ENCODE results near the gene E2F1.

The E2F1 gene

GRCh38 chr20:33675136-33675959 lies 10.8 kb downstream of the E2F1 start:
- no peak for DNase-seq (ENCODE audit: low read depth, low spot score)
- H3K4me3 ChIP-seq (ENCODE audit: low read length), result no peak overlapping the region

GRCh38 chr20:33674294-33675135 lies 11.7 kb downstream of the E2F1 start, which contains the start of gene NECAB3:
TSS of gene NECAB3 (minus strand) at chr20:33674428. CDS start at chr20:33674352, 76 bp downstream.
- DNase-seq (ENCODE audit: low read depth, low spot score), result no peak
- no peak within 1 kb of the TSS for H3K4me3 ChIP-seq (ENCODE audit: low read length)

GRCh38 chr20:33673410-33674293 lies 12.5 kb downstream of the E2F1 start:
- H3K4me3 ChIP-seq (ENCODE audit: low read length), result no peak overlapping the region
- no peak for DNase-seq (ENCODE audit: low read depth, low spot score)

- no peak for DNase-seq (ENCODE audit: low read depth, low spot score)
- no peak overlapping the region for H3K4me3 ChIP-seq (ENCODE audit: low read length)
Observed at GRCh38 chr20:33673114-33673409, 13.1 kb downstream of the E2F1 start.

- DNase-seq (ENCODE audit: low read depth, low spot score), result no peak
Observed at GRCh38 chr20:33672426-33673113, 13.6 kb downstream of the E2F1 start.

GRCh38 chr20:33671573-33672288 lies 14.5 kb downstream of the E2F1 start:
- H3K4me3 ChIP-seq (ENCODE audit: low read length), result no peak overlapping the region
- no peak for DNase-seq (ENCODE audit: low read depth, low spot score)

More at GRCh38 chr20:33672426-33673113, 13.6 kb downstream of the E2F1 start:
- no peak overlapping the region for H3K4me3 ChIP-seq (ENCODE audit: low read length)

- no peak overlapping the region for H3K4me3 ChIP-seq (ENCODE audit: low read length)
- DNase-seq (ENCODE audit: low read depth, low spot score), result no peak
Observed at GRCh38 chr20:33670715-33671499, 15.3 kb downstream of the E2F1 start.

GRCh38 chr20:33669873-33670640 lies 16.1 kb downstream of the E2F1 start:
- DNase-seq (ENCODE audit: low read depth, low spot score), result no peak
- no peak overlapping the region for H3K4me3 ChIP-seq (ENCODE audit: low read length)

GRCh38 chr20:33669224-33669623 lies 17.0 kb downstream of the E2F1 start:
- no peak for DNase-seq (ENCODE audit: low read depth, low spot score)
- H3K4me3 ChIP-seq (ENCODE audit: low read length), result no peak overlapping the region

GRCh38 chr20:33668466-33669155 lies 17.6 kb downstream of the E2F1 start:
- no peak overlapping the region for H3K4me3 ChIP-seq (ENCODE audit: low read length)
- no peak for DNase-seq (ENCODE audit: low read depth, low spot score)

GRCh38 chr20:33667676-33668465 lies 18.3 kb downstream of the E2F1 start:
- no peak for DNase-seq (ENCODE audit: low read depth, low spot score)

GRCh38 chr20:33667245-33667675 lies 18.9 kb downstream of the E2F1 start:
- no peak overlapping the region for H3K4me3 ChIP-seq (ENCODE audit: low read length)
- DNase-seq (ENCODE audit: low read depth, low spot score), result no peak

More at GRCh38 chr20:33667676-33668465, 18.3 kb downstream of the E2F1 start:
- H3K4me3 ChIP-seq (ENCODE audit: low read length), result no peak overlapping the region

- DNase-seq (ENCODE audit: low read depth, low spot score), result no peak
- no peak within 1 kb of the TSS for H3K4me3 ChIP-seq (ENCODE audit: low read length)
Observed at GRCh38 chr20:33666293-33667244, 19.6 kb downstream of the E2F1 start, which contains the start of gene ACTL10. TSS of gene ACTL10 (plus strand) at chr20:33666943. CDS start at chr20:33667498, 555 bp downstream.

GRCh38 chr20:33664762-33665144 lies 21.4 kb downstream of the E2F1 start:
- H3K4me3 ChIP-seq (ENCODE audit: low read length), result no peak overlapping the region
- no peak for DNase-seq (ENCODE audit: low read depth, low spot score)

Data from Jurkat, Clone E6-1 (cell line).